ENCODE measurements around the gene MGA. TPM values are rescaled to one million over a fixed set of nuclear protein-coding genes. Genes with fewer than 3 reads are reported as not detected.

The MGA gene
- polyA plus RNA-seq, 1 donor (not counting 4 experiments of a cell fraction or from before 2014, with no cell fraction given) = 6.3 TPM

GRCh38 chr15:41822471-41822870 lies 162.3 kb downstream of the MGA start:
- no peak for DNase-seq (ENCODE audit: low read depth, low spot score)
- H3K4me1 ChIP-seq (ENCODE audit: control insufficient read depth, extremely low read depth, insufficient read depth, low read length) = peaks cover 15% of the 10 kb centered on the region
- H3K4me3 ChIP-seq (ENCODE audit: control insufficient read depth in 2 of 3, extremely low read depth in 1 of 3, insufficient read depth in 2 of 3, low read depth in 1 of 3, low read length in 3 of 3) = no peak overlapping the region
- H3K9ac ChIP-seq (ENCODE audit: control insufficient read depth, extremely low read depth, insufficient read depth, low read length) = no peak overlapping the region
- no peaks in the 10 kb centered on the region for H3K9me1 ChIP-seq (ENCODE audit: control insufficient read depth, extremely low read depth, insufficient read depth, low read length)
- no peaks in the 10 kb centered on the region for H3K9me3 ChIP-seq (ENCODE audit: control insufficient read depth, low read depth, low read length)
- H3K27ac ChIP-seq (ENCODE audit: control insufficient read depth, insufficient read depth, low read length) = no peak overlapping the region
- no peaks in the 10 kb centered on the region for H3K79me2 ChIP-seq (ENCODE audit: control insufficient read depth, insufficient read depth, low read length)
- H3K27me3 ChIP-seq (ENCODE audit: control insufficient read depth, extremely low read depth, insufficient read depth, low read length) = no peaks in the 10 kb centered on the region
- dilution Hi-C loops (cut with MboI; ENCODE audit: extremely low pct_ligation_motif_present, low sequenced_read_pairs) = no loop called here
- H3K4me2 ChIP-seq (ENCODE audit: control insufficient read depth, extremely low read depth, insufficient read depth, low read depth, low read length) = no peak overlapping the region
- no peak for FAIRE-seq
- TF ChIP-seq EZH2 (IDR thresholded peaks at IDR 0.05; ENCODE audit: low read length) (no peak), CTCF (optimal IDR thresholded peaks at IDR 0.05 in 1 of 3, IDR thresholded peaks at IDR 0.05 in 1 of 3, conservative IDR thresholded peaks at IDR 0.05 in 1 of 3; ENCODE audit: extremely low read depth in 1 of 3, insufficient read depth in 2 of 3, low read length in 3 of 3) (no peak)
- H4K20me1 ChIP-seq (ENCODE audit: control insufficient read depth, extremely low read depth, insufficient read depth, low read length) = peaks cover 4% of the 10 kb centered on the region
- no peak overlapping the region for H2AFZ ChIP-seq (ENCODE audit: control insufficient read depth, low read length)
- peaks cover 59 to 82% of the 10 kb centered on the region in 2 experiments for H3K36me3 ChIP-seq (ENCODE audit: control insufficient read depth in 2 of 2, extremely low read depth in 1 of 2, insufficient read depth in 2 of 2, low read length in 2 of 2)

Small RNAs within 50 kb of the gene (small RNA-seq; reads per million reads assigned to genes)
- 0 reads per million in 3 experiments for gene MIR626 (ENCODE audit: insufficient read length in 3 of 3, low read depth in 3 of 3, low replicate concordance in 1 of 3)

Other genes with a start within 250 kb of the MGA start
- 24.2 to 30.5 TPM (median 28.5 TPM) in 3 replicates for gene RTF1, start 243.3 kb upstream of the MGA start, polyA plus RNA-seq
- gene ITPKA, start 166.5 kb upstream of the MGA start, polyA plus RNA-seq = 0.12 to 0.14 TPM in 2 of 3 replicates, not detected in the other
- not detected in 3 replicates for gene LTK, start 146.6 kb upstream of the MGA start, polyA plus RNA-seq
- gene RPAP1, start 116.1 kb upstream of the MGA start, polyA plus RNA-seq = 5.9 to 12.6 TPM (median 11.6 TPM) in 3 replicates
- 7.1 to 13.5 TPM (median 9.0 TPM) in 3 replicates for gene TYRO3, start 101.2 kb upstream of the MGA start, polyA plus RNA-seq
- gene MAPKBP1, start 114.1 kb downstream of the MGA start, polyA plus RNA-seq = 11.3 to 22.2 TPM (median 18.3 TPM) in 3 replicates
- 7.8 to 8.2 TPM (median 7.8 TPM) in 3 replicates for gene JMJD7, start 167.7 kb downstream of the MGA start, polyA plus RNA-seq
- gene PLA2G4B, start 178.4 kb downstream of the MGA start, polyA plus RNA-seq = 3.9 to 9.8 TPM (median 8.6 TPM) in 3 replicates
- gene SPTBN5, start 233.6 kb downstream of the MGA start, polyA plus RNA-seq = 0.61 to 1.1 TPM (median 0.66 TPM) in 3 replicates

Data from keratinocyte (primary cell).